GM23338 (cell line): ENCODE data around the gene HNF1B. TPM values are rescaled to one million over a fixed set of nuclear protein-coding genes. Genes with fewer than 3 reads are reported as not detected.

Source experiments
- ATAC-seq: fragments of 200-7000 bp; cut with Tn5 transposase; 3 replicates; pipeline ENCODE4 v1.9.1; 2020
- DNase-seq: peaks from one replicate; pipeline ENCODE4 v3.0.0-alpha.2; 2015; ENCODE audit warnings: low spot score
- H2AFZ ChIP-seq: fragments of 200-600 bp; sonication (generic); 2 replicates; pipeline ENCODE4 v1.8.0; 2016; ENCODE audit warnings: antibody characterized with exemption, mild to moderate bottlenecking, moderate library complexity
- H3F3A ChIP-seq: fragments of 200-600 bp; sonication (generic); replicated peaks from 2 replicates; pipeline ENCODE4 v1.8.0; 2017; ENCODE audit warnings: antibody characterized with exemption, mixed run types, low read depth
- H3K27ac ChIP-seq: fragments of 200-600 bp; sonication (generic); 2 replicates; pipeline ENCODE4 v1.6.1; 2016; ENCODE audit warnings: low read depth
- H3K27me3 ChIP-seq: fragments of 200-600 bp; sonication (generic); 2 replicates; pipeline ENCODE4 v1.8.0; 2016; ENCODE audit warnings: mild to moderate bottlenecking, mixed run types, moderate library complexity; ENCODE audit not compliant: insufficient read depth
- H3K36me3 ChIP-seq: fragments of 200-600 bp; sonication (generic); 2 replicates; pipeline ENCODE4 v1.8.0; 2016; ENCODE audit warnings: mild to moderate bottlenecking; ENCODE audit not compliant: insufficient read depth
- H3K4me1 ChIP-seq: fragments of 200-600 bp; sonication (generic); 2 replicates; pipeline ENCODE4 v1.8.0; 2016; ENCODE audit warnings: mild to moderate bottlenecking, moderate library complexity; ENCODE audit not compliant: insufficient read depth
- H3K4me2 ChIP-seq: fragments of 200-600 bp; sonication (generic); 2 replicates; pipeline ENCODE4 v1.7.1; 2017; ENCODE audit warnings: mixed run types
- H3K4me3 ChIP-seq: fragments of 200-600 bp; sonication (generic); 2 replicates; pipeline ENCODE4 v1.6.1; 2016; ENCODE audit warnings: mixed run types
- H3K79me2 ChIP-seq: fragments of 200-600 bp; sonication (generic); replicated peaks from 2 replicates; pipeline ENCODE4 v1.8.0; 2017; ENCODE audit warnings: mild to moderate bottlenecking; ENCODE audit not compliant: insufficient read depth
- H3K9me2 ChIP-seq: fragments of 200-600 bp; sonication (generic); 2 replicates; pipeline ENCODE4 v1.8.0; 2017; ENCODE audit not compliant: insufficient read depth
- H4K20me1 ChIP-seq: fragments of 200-600 bp; sonication (generic); replicated peaks from 2 replicates; pipeline ENCODE4 v1.8.0; 2017; ENCODE audit warnings: mild to moderate bottlenecking; ENCODE audit not compliant: insufficient read depth
- H3K27ac Mint-ChIP-seq: 2 replicates; pipeline ENCODE4 v1.8.0; 2020; ENCODE audit warnings: inconsistent platforms, mild to moderate bottlenecking, moderate library complexity, mixed read lengths
- H3K27me3 Mint-ChIP-seq: 3 replicates; pipeline ENCODE4 v1.8.0; 2022; ENCODE audit warnings: low read depth, mild to moderate bottlenecking, moderate library complexity, mixed read lengths, inconsistent platforms; ENCODE audit not compliant: insufficient read depth, poor library complexity
- H3K36me3 Mint-ChIP-seq: 3 replicates; pipeline ENCODE4 v1.8.0; 2021; ENCODE audit warnings: low read depth, mild to moderate bottlenecking, inconsistent platforms, moderate library complexity, mixed read lengths
- H3K4me1 Mint-ChIP-seq: 3 replicates; pipeline ENCODE4 v1.8.0; 2020; ENCODE audit warnings: mild to moderate bottlenecking, inconsistent platforms, mixed read lengths
- H3K4me3 Mint-ChIP-seq: 3 replicates; pipeline ENCODE4 v1.8.0; 2021; ENCODE audit warnings: moderate library complexity, mild to moderate bottlenecking, inconsistent platforms, mixed read lengths
- H3K9me3 Mint-ChIP-seq: 3 replicates; pipeline ENCODE4 v1.8.0; 2020; ENCODE audit warnings: moderate library complexity, mild to moderate bottlenecking, inconsistent platforms, mixed read lengths
- CTCF ChIP-seq, 2 experiments: fragments of 200-600 bp in 1 of 2; sonication (generic) in 1 of 2; conservative IDR thresholded peaks; 2 replicates each; pipeline versions ENCODE4 v1.5.1 to v1.6.1; 2016 to 2017; ENCODE audit warnings: antibody characterized with exemption in 2 of 2, low read depth in 2 of 2, mild to moderate bottlenecking in 2 of 2, moderate library complexity in 1 of 2
- ETS1 ChIP-seq: IDR thresholded peaks from 2 replicates; pipeline ENCODE4 v1.6.1; 2016; ENCODE audit warnings: antibody characterized with exemption
- EZH2 ChIP-seq: fragments of 200-600 bp; sonication (generic); IDR thresholded peaks from one replicate; pipeline ENCODE4 v1.8.0; 2017; ENCODE audit warnings: antibody characterized with exemption, mild to moderate bottlenecking, low read depth; ENCODE audit not compliant: unreplicated experiment
- EZH2phosphoT487 ChIP-seq: fragments of 200-600 bp; sonication (generic); IDR thresholded peaks from one replicate; pipeline ENCODE4 v1.8.1; 2018; ENCODE audit warnings: antibody characterized with exemption; ENCODE audit not compliant: unreplicated experiment
- JUNB ChIP-seq: IDR thresholded peaks from one replicate; pipeline ENCODE4 v1.6.1; 2016; ENCODE audit warnings: antibody characterized with exemption; ENCODE audit not compliant: unreplicated experiment
- NANOG ChIP-seq: IDR thresholded peaks from 2 replicates; pipeline ENCODE4 v1.6.1; 2016; ENCODE audit warnings: antibody characterized with exemption, borderline replicate concordance
- POLR2AphosphoS5 ChIP-seq: IDR thresholded peaks from 2 replicates; pipeline ENCODE4 v1.6.1; 2016; ENCODE audit warnings: antibody characterized with exemption, low read depth
- STAT1 ChIP-seq: IDR thresholded peaks from one replicate; pipeline ENCODE4 v1.6.1; 2016; ENCODE audit warnings: antibody characterized with exemption; ENCODE audit not compliant: unreplicated experiment
- ZNF331 ChIP-seq: fragments of 250-450 bp; sonication (Bioruptor Pico); IDR thresholded peaks from 2 replicates; pipeline ENCODE4 v1.5.0; 2020; ENCODE audit warnings: low read depth, mild to moderate bottlenecking, moderate library complexity
- ZNF462 ChIP-seq: fragments of 250-450 bp; sonication (Bioruptor Pico); IDR thresholded peaks from 2 replicates; pipeline ENCODE4 v1.5.0; 2020; ENCODE audit warnings: mild to moderate bottlenecking, moderate library complexity
- polyA plus RNA-seq: library from polyadenylated mRNA; unstranded; fragments of >200 nt; fragmentation: Nextera tagmentation; extraction: Ambion mirVana; gene quantifications from 2 replicates; pipeline ENCODE4 v1.2.1, GENCODE V29; 2016
- total RNA-seq: library from RNA; depleted of rRNA; stranded (reverse); fragments of >200 nt; shearing (Covaris generic); gene quantifications from 2 replicates; pipeline ENCODE4 v1.2.3, GENCODE V29; 2014
- TF ChIP-seq, protein P1 (sequence below): IDR thresholded peaks from one replicate; pipeline ENCODE4 v1.6.1; 2018; ENCODE audit warnings: antibody characterized with exemption; ENCODE audit not compliant: unreplicated experiment

HNF1B gene
- total and polyA plus RNA-seq, 2 experiments from 2014 or later, result 0.07 to 0.19 TPM

DNA sequence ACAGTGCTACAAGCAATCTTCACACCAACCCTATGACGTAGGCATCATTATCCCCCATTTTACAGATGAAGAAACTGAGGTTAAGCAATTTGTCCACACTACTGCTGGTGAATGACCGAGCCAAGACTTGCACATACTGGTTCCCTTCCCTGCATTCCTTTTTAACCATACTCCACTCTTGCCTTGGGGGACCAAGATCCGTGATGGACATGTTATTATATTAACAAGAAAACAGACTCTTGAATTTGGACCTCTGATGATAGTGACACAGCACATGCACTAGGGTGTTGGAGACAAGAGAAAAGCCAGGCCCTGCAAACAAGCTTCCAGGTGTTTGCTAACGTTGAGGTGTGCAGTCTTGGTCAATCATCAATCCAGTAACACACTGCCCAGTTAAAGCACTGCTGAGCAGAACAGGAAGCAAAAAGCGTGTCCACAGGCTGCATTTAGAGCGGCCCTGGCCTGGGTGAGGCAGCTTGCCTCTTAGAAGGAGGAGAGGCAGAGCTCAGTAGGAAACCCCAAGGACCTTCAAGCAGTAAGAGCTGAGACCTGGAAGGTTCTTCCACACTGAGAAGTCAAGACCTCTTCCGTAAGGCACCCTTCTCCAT, 36.7 kb downstream of the HNF1B start (continued):
- TF ChIP-seq ZNF462 (CRISPR knock-in tag) (no peak), EZH2 (no peak), ETS1 (no peak), EZH2phosphoT487 (no peak)

GRCh38 chr17:37706446-37706845, 38.4 kb downstream of the HNF1B start:
- no peak for DNase-seq
- no peak overlapping the region for H3K4me3 ChIP-seq
- H3K27me3 ChIP-seq, result no peaks in the 10 kb centered on the region
- H3K9me3 Mint-ChIP-seq, result no peaks in the 10 kb centered on the region; the same call in 2 of the 3 replicates
- H3K27ac ChIP-seq, result no peak overlapping the region
- peaks cover 10% of the 10 kb centered on the region for H3K27me3 Mint-ChIP-seq
- H3K4me3 Mint-ChIP-seq, result no peak overlapping the region
- H2AFZ ChIP-seq, result no peak overlapping the region
- ATAC-seq, result no peak
- no peaks in the 10 kb centered on the region for H3K36me3 ChIP-seq
- H3K27ac Mint-ChIP-seq, result no peak overlapping the region
- H3F3A ChIP-seq, result no peaks in the 10 kb centered on the region
- H3K9me2 ChIP-seq, result peaks cover 6% of the 10 kb centered on the region
- no peaks in the 10 kb centered on the region for H3K79me2 ChIP-seq
- H3K4me1 Mint-ChIP-seq, result peaks cover 17% of the 10 kb centered on the region
- no peaks in the 10 kb centered on the region for H3K36me3 Mint-ChIP-seq
- no peaks in the 10 kb centered on the region for H4K20me1 ChIP-seq
- H3K4me1 ChIP-seq, result peaks cover 5% of the 10 kb centered on the region; the same call in 1 of the 2 replicates
- H3K4me2 ChIP-seq, result no peak overlapping the region
- TF ChIP-seq NANOG (no peak), ETS1 (no peak), ZNF331 (CRISPR knock-in tag) (no peak), STAT1 (no peak), POLR2AphosphoS5 (no peak), JUNB (no peak), CTCF (conservative IDR thresholded peaks at IDR 0.05; ENCODE audit: low read depth in 2 of 2) (no peak), EZH2 (no peak)
- TF ChIP-seq, protein P1, sequence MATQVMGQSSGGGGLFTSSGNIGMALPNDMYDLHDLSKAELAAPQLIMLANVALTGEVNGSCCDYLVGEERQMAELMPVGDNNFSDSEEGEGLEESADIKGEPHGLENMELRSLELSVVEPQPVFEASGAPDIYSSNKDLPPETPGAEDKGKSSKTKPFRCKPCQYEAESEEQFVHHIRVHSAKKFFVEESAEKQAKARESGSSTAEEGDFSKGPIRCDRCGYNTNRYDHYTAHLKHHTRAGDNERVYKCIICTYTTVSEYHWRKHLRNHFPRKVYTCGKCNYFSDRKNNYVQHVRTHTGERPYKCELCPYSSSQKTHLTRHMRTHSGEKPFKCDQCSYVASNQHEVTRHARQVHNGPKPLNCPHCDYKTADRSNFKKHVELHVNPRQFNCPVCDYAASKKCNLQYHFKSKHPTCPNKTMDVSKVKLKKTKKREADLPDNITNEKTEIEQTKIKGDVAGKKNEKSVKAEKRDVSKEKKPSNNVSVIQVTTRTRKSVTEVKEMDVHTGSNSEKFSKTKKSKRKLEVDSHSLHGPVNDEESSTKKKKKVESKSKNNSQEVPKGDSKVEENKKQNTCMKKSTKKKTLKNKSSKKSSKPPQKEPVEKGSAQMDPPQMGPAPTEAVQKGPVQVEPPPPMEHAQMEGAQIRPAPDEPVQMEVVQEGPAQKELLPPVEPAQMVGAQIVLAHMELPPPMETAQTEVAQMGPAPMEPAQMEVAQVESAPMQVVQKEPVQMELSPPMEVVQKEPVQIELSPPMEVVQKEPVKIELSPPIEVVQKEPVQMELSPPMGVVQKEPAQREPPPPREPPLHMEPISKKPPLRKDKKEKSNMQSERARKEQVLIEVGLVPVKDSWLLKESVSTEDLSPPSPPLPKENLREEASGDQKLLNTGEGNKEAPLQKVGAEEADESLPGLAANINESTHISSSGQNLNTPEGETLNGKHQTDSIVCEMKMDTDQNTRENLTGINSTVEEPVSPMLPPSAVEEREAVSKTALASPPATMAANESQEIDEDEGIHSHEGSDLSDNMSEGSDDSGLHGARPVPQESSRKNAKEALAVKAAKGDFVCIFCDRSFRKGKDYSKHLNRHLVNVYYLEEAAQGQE, result no peak
